Measurements from ENCODE around the gene MAN1C1.
"Not testable (repeated sequence)": the region's sequence is repeated elsewhere in the genome, so short reads cannot be mapped to it uniquely, and the experiment has no call there.

Gene MAN1C1

GRCh38 chr1:25683731-25684130, 67.1 kb downstream of the MAN1C1 start:
- DNase-seq = no peak

DNA sequence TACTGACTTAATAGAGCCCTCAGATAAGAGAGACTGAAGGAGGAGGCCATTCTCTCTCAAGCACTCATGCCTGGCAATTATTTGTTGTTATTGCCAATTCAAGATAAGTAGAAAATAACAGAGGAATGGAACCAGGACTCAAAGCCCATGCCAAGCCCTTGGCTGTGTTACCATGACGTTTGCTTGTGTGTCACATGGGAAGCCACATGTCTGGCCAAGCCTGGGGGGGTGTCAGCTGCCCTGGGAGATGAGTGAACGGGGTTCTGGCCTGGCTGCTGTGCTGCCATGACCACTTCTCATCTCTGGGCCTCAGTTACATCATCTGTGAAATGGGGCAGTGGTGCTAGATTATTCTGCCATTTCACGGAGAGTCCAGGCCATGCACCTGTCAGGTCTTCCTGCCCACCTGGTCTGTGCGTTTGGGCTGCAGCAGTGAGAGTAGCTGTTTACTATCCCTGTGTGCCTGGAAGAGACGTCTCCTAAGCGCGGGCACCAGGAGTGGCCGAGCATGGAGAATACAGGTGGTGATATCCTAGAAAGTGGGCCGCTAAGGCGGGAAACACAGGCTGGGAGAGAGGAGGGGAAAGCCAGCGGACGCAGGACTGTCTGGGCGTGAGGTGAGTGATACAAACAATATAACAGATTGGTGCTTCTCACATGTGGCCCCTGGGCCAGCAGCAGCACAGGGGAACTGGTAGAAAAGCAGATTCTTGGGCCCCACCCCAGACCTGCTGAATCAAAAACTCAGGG, 67.8 kb downstream of the MAN1C1 start:
- DNase-seq = no peak

DNA sequence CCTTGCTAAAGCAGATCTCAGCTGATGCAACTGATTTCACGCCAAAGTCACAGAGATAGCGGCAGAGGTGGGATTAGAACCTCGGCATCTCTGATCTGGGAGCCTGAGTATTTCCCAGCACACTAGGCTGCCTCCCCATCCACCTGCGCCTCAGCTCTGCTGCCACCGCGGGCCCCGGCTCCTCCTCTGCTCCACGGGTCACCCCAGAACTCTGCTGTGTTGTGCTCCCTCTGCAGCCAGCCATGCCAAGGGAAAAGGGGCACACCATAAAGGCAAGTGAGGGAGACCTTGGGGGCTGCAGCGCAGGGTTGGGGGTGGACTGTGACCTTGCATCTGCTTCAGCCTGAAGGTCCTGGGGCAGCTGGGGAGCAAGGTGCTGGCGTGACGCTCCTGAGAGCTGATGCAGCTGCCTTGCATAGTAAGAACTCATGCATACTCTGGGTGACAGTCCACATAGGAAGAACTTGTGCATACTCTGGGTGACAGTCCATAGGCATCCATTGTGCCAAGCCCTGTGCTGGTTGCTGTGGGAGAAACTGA, 68.7 kb downstream of the MAN1C1 start:
- DNase-seq = no peak

DNA sequence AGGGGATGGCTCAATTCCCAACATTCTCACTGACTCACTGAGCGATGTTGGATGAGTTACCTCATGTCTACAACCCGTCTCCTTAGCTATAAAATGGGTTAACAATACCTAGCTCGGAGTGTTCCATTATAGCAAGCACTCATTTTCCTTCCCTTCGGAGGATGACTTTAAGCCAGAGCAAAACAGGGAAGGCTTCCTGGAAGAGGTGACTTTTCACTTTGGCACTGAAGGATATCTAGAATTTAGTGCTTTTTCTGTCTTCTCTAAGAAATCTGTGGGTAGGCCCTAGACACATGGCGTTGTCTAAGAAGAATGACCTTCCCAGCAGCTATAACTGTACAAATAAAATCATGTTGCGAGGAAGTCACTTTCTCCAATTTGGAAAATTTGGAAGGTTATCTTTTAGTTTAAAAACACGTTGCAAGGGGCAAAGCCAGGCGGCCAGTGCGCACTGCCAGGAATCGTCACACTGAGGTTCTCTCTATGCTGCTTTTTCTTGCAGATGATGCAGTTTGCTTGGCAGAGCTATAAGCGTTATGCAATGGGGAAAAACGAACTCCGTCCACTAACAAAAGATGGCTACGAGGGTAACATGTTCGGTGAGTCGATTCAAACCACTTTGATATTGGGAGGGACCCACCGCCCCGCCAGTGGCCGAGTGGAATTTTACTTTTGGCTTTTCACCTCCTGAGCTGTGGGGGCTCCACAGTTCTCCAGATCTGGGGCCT, 69.5 kb downstream of the MAN1C1 start:
- no peak for DNase-seq

- no peak for DNase-seq
These were observed 70.8 kb downstream of the MAN1C1 start for GRCh38 chr1:25687221-25688017.

- DNase-seq = peak; percentile 27
These were observed 72.0 kb downstream of the MAN1C1 start for GRCh38 chr1:25688390-25689119.

DNA sequence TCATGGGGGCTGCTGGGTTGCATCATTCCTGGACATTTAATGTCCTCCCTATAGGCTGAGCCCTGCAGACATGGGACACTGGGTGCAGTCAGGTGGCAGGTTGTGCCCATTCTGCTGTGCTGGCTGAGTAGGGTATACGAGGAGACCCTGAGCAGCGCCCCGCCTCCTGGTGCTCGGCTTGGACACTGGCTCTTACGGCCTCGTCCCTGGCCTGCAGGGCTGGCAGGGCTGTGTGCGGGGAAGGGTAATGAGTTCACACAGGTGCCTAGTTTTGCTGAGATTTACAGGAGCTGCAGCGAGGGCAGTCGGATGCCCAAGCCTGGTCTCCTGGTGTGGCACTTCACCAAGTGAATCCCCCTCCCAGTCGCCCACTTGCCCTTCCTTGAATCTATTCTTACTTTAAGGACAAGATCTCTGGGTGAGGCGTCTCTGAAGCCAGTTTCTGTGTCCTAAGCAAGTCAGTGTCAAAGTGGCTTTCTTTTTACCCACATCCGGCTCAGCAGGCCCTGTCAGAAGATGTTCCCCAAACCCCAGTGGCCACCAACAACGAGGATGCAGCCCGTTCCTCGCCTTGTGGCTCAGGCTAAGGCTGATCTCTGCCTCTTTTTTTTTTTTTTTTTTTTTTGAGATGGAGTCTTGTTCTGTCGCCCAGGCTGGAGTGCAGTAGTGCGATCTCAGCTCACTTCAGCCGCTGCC, 73.2 kb downstream of the MAN1C1 start:
- no peak for DNase-seq

GRCh38 chr1:25690396-25690956, 73.9 kb downstream of the MAN1C1 start:
- DNase-seq = no peak

GRCh38 chr1:25691211-25691610, 74.6 kb downstream of the MAN1C1 start:
- no peak for DNase-seq

DNA sequence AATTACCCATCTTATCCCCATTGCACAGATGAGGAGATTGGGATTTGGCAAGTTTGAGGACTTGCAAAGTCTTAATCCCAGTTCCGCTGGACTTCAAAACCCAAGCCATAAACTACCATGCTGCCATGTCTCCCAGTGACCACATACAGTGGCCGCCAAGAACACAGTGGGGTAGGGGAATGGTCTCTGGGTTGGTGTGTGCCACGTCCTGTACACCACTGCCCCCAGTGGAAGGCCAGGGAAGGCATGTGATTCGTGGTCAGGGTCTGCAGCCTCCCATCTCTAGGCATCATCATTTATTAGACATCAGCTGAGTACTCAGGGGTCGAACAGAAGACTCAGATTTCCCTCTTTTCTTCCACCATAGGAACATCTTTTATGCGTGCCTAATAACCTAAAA, 76.0 kb downstream of the MAN1C1 start:
- peak; percentile 44 for DNase-seq

DNA sequence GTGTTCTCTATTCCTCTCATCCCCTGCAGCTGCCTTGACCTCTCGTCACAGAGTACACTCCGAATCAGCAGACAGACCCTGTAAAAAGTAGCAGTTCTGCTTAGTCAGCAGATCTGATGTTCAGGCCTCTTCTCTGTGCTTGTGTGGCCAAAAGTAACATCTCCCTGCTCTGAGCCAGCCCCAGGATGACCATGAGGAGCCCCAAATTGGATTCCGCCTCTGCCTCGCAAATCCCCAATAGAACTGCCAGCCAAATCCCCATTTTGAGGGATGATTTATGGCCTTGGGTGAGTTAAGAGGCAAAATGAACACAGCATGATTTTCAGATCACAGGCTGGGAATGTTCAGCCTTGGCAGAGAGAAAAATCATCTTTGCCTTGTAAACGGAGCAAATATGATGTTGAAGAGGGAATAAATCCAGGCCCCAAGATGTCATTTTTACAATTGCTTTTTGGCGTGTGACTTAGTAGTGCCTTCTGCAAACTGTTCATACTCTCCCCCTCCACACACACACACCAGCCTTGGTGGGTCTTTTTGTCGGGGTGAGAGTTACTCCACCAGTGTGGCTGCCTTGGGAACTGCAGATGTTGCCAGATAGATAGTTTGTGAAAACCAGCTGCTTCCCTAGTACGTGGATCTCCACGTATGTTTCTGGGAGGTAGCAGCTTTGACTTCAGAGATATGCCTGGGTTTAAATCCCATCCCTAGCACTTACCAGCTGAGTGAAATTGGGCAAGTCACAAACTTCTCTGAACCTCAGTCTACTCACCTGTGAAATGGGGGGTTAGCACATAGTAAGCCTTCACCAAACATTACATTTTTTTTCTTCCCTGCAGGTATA, 77.8 kb downstream of the MAN1C1 start:
- no peak for DNase-seq

- no peak for DNase-seq
These were observed 78.6 kb downstream of the MAN1C1 start for GRCh38 chr1:25695090-25695770.

DNA sequence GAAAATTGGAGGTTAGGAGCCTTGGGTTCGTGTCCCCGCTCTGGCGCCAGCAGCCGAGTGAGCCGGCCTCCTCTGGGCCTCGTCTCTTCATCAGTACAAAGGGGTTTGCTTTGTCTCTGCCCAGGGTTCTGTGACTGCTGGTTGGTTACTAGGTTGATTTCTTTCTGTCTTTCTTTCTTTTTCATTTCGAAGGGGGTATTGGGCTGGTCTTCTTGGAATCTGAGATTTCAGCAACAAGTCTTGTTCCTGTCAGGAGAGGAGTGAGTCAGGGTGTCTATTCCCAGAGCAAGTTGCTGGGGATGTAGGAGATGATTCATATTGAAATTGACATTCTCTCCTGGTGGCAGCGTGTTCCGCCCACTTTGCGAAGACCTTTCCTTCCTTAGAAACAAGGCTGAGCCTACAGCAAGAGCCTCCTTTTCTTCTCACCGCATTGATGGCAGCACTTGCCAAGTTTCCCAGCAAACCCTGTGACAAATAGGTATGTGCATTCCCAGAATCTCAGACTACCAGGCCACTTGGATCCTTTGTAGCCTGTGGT, 79.2 kb downstream of the MAN1C1 start:
- no peak for DNase-seq

DNA sequence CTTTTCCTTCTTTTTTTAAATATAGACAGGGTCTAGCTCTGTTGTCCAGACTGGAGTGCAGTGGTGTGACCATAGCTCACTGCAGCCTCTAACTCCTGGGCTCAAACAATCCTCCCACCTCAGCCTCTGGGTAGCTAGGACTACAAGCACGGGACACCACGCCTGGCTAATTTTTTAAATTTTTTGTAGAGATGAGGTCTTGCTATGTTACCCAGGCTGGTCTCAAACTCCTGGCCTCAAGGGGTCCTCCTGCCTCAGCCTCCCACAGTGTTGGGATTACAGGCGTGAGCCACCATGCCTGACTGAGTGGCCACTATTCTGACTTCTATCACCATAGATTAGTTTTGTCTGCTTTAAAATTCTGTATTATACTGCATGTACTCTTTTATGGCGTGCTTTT, 80.1 kb downstream of the MAN1C1 start:
- not testable (repeated sequence) for DNase-seq

DNA sequence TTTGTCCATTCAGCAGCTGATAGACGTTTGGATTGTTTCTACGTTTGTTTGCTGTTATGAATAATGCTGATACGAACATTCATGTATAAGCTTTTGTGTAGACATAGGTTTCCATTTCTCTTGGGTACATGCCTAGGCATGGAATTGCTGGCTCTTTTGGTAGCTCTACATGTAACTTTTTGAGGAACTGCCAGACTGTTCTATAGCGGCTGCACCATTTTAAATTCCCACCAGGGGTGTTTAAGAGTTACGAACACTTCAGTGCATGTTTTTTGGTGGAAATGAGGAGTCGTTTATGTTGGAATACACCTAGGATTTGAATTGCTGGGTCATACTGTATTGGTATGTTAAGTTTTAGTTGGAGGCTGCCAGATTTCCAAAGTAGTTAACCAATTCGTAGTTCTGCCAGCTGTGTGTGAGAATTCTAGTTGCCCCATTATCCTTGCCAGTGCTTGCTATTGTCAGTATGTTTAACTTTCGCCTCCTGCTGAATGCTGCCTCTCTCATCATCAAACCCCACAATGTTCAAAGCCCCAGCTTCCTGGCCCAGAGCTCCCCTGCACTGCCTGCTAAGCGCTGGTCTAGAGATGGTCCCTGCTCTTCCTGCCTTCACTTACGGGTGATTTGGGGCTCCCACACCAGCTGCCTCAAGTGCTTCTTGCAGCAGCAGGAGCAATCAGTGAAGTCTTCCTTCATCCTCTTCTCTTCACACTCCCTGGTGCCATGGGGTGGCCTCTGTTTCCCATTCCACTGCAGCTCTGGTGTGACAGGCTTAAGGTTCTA, 81.0 kb downstream of the MAN1C1 start:
- no peak for DNase-seq

DNA sequence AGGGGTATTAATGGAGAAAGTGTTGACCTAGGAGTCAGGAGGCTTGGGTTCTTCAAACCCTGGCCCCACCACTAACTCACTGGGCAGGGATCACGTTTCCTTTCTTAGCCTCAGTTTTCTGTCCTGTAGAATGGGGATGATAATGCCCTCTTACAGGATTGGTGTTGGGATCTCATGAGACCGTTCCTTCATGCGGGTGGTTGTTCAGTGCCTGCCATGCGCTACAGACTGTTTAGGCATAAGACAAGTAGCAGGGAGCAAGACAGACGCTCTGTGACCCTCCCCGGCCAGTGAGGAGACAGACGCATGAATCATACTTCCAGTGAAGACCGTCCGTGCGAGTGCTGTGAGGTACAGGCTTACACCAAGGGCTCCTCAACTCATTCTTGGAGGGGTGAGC, 81.7 kb downstream of the MAN1C1 start:
- DNase-seq = no peak

- DNase-seq = not testable (repeated sequence)
These were observed 82.5 kb downstream of the MAN1C1 start for GRCh38 chr1:25699059-25699458.

GRCh38 chr1:25699500-25700143, 83.0 kb downstream of the MAN1C1 start:
- DNase-seq = no peak
